ENCODE measurements around the gene TBC1D5.

The TBC1D5 gene

DNA sequence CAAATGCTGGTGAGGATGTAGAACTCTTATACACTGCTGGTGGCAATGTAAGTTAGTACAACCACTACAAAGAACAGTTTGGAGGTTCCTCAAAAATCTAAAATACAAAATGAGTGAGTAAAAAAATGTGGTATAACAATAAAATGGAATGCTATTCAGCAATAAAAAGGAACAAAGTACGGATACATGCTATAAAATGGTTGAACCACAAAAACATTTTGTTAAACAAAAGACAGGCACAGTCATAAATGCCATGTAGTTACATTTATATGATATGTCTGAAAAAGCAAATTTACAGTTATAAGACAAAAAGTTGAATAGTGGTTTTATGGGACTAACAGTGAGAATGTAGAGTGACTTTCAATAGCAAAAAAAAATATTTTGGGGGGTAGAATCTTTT is 285.8 kb downstream of the TBC1D5 start:
- no peak overlapping the region for H3K4me3 ChIP-seq (ENCODE audit: low read depth, low read length)
- DNase-seq (ENCODE audit: low read depth), result no peak

DNA sequence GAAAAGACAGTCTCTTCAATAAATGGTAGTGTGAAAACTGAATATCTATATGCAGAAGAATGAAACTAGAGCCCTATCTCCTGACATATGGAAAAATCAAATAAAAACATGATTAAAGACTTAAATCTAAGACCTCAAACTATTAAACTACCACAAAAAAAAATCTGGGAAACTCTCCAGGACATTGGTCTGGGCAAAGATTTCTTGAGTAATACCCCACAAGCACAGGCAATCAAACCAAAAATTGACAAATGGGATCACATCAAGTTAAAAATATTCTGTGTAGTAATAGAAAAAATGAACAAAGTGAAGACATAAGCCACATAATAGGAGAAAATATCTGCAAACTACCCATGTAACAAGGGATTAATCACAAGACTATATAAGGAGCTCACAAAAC is 286.4 kb downstream of the TBC1D5 start:
- DNase-seq (ENCODE audit: low read depth), result no peak
- no peak overlapping the region for H3K4me3 ChIP-seq (ENCODE audit: low read depth, low read length)

DNA sequence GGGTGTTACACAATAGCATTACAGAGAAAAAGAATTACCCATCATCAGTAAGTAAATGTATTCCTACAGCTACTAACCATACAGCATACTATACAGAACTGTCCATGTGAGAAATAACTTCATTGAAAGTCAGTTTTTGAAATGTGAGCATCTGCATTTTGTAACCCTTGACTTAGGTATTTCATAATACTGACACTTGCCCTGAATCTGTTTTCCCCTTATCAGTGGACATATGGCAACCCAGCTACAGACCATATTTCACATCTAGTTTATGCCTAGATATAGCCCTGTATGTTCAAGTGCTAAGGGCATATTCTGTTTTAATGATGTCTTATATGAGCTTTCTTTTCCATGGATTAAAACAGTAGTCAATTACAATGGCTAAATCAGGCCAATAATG is 297.6 kb downstream of the TBC1D5 start:
- H3K4me3 ChIP-seq (ENCODE audit: low read depth, low read length), result no peak overlapping the region
- no peak for DNase-seq (ENCODE audit: low read depth)

DNA sequence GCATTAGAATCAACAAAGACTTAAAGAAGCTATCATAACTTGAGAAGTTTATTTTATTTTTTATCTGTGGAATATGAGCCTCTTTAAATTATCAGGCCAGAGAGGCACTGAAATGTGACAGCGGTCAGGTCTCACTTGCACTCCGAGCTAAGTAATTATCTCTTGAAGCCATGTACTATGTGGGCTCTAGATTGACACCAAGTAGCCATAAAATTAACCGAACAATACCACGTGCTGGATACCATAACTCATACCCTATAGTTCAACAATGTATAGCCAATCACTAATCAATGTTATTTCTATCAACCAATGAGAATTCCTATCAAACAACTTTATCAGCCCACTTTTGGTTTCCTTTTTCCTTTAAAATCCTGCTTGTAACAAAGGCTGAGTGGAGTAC is 299.3 kb downstream of the TBC1D5 start:
- H3K4me3 ChIP-seq (ENCODE audit: low read depth, low read length), result no peak overlapping the region

DNA sequence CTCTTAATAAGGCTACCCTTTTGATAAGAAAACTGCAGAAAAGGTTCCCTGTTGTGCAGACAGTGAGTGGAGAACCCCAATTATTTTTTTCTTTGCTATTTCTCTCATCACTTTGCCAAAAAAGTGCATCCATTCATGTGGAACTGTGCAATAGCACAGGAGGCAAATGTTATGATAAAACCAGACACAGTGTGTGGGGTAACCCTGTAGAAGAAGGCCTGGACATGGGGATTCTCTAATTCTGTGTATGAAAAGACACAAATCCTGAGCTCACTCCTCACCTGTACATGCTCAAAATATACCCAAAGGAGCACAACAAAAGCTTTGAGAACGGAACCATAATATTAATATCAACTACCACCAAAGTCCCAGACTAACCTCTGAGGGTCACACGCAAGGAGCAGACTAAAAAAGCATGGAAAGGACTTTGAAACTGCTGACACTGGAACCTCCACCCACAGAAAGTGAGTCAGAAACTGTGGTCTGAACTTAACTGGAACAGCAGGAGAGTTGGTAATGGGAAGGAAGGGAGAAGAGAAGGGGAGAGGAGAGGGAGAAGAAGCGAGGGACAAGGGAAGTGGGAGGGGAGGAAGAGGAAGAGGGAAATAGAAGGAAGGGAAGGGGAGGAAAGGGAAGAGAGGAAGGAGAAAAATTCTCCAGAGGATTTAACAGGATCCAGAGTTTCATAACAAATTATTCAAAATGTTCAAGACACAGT is 299.9 kb downstream of the TBC1D5 start:
- H3K4me3 ChIP-seq (ENCODE audit: low read depth, low read length), result no peak overlapping the region
- no peak for DNase-seq (ENCODE audit: low read depth)

More for the DNA sequence above, 299.3 kb downstream of the TBC1D5 start:
- no peak for DNase-seq (ENCODE audit: low read depth)

DNA sequence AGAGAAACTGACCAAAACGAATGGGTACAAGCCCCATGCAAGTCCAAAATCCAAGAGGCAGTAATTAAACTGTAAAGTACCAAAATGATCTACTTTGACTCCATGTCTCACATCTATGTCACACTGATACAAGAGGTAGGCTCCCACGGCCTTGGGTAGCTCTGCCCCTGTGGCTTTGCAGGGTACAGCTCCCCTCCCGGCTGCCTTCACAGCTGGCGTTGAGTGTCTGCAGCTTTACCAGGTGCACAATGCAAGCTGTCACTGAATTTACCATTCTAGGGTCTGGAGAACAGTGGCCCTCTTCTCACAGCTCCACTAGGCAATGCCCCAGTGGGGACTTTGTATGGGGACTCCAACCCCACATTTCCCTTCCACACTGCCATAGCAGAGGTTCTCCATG is 308.6 kb downstream of the TBC1D5 start:
- DNase-seq (ENCODE audit: low read depth), result no peak
- no peak overlapping the region for H3K4me3 ChIP-seq (ENCODE audit: low read depth, low read length)

DNA sequence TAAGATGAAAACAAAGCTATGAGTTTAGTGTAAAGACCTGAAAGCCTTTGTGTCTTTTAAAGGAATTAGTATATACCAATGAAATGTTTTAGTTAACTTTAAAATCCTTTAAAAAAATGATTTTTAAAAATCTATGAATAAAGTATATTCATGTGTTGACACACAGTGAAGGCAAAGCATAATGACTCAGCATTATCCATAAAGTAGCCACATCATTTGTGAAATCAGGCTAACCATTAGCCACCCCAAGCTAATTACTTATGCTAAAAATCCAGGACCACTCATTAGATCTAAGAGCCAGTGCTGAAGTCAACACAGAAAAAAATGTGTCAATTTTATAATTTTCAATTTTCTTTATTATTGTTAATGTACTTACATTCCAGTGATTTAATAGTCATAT is 310.2 kb downstream of the TBC1D5 start:
- no peak for DNase-seq (ENCODE audit: low read depth)
- H3K4me3 ChIP-seq (ENCODE audit: low read depth, low read length), result no peak overlapping the region

DNA sequence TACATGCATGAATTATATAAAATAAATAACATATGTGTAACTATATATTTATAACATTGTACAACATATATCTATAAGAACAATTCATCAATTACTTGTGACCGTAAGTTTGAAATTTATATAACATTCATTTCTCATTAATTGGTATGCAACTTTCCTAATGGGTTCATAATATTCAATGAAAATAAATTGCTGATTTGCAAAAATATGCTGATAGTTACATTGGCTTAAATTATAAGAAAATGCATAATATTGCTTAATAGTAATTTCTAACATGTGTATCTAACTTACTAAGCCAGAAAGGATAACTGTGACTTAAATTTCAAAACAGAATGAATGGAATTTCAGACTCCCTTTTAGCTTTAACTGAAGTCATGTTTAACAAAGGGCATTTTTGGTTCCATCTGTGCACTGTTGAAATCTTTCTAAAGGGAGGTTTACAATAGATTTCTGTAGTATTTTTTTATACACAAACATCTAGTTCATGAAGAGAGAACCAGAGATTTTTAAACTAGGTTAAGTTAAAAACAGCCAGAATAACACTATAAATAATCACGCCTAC is 310.9 kb downstream of the TBC1D5 start:
- H3K4me3 ChIP-seq (ENCODE audit: low read depth, low read length), result no peak overlapping the region
- DNase-seq (ENCODE audit: low read depth), result no peak

DNA sequence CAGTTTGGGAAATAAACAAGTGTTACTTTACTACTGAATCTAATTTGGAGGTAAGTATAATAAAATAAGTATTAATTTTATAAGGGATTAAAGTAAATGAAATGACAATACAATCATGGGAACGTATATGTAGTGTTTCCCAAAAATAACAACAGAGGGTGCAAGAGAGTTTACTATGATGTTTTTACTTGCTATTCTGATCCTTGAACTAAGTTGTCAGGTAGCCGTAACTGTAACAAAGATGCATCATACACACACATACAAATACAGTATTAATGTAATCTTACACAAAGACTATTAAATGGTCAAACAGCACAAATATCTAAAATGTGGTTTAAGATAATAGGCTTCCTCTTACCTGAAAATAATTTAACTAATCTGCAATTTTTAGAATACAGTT is 311.4 kb downstream of the TBC1D5 start:
- no peak overlapping the region for H3K4me3 ChIP-seq (ENCODE audit: low read depth, low read length)
- DNase-seq (ENCODE audit: low read depth), result no peak

DNA sequence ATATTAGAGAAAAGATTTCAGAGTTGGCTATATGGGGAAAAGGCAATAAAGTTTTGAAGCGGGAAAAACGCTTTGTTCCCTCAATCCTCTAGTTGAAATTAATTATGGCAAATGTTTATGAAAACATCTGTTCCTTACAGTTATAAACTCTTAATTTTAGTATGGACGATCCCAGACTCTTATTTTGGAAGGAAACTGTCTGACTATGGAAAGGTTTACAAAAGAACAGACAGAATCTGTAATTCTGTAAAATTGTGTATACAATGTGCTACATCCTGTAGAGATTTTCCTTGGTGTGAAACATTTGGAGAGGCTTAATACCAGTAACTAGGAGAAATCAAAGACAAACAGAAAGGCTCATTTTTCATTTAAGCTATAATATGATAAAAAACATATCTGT is 311.8 kb downstream of the TBC1D5 start:
- no peak overlapping the region for H3K4me3 ChIP-seq (ENCODE audit: low read depth, low read length)

DNA sequence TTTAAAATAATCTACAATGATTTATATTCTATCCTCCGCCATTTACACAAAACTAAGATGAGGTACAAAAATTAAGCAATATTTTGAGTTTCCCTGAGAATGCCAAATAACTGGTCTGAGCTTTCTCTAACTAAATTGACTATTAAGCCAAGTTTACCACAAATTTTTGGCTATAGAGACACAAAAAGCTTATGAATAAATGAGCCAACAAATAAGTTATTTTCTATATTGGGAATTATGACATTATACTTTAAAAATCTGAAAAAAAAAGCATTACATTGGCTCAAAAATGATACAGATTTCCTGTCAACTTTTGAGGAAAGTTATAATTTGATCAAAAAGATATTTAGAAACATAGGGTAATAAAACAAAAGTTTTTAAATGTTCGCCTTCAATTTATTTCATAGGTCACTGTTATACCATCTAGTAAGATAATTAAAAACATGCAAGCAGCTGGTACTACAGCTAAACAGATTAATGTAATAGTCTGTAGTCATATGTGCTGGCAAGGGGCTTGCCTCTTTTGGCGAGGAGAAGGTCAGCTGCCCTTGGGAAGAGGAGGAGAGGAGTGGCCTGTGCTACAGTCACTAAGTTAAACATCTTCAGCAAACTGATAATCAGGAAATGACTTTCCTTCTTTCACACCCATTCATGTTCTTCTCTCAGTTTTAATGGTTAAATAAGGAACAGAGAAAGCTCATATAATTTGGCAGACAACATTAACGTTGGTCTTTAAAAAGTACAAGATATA is 318.5 kb downstream of the TBC1D5 start:
- H3K4me3 ChIP-seq (ENCODE audit: low read depth, low read length), result no peak overlapping the region
- DNase-seq (ENCODE audit: low read depth), result no peak

More for the DNA sequence above, 311.8 kb downstream of the TBC1D5 start:
- no peak for DNase-seq (ENCODE audit: low read depth)

DNA sequence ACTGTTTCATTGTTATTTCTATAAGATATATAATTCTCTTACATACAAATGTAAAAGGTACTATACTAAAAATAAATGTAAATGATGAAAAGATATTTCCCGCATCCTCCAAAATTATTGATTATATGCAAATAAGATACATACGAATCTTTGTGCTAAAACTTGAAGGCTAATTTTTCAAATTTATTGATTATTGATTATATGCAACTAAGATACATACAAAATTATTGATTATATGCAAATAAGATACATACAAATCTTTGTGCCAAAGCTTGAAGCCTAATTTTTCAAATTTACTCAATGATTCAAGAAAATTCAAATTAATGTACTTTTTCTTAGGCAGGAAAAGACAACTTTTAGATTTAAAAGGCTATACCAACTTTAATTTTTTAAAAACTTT is 319.8 kb downstream of the TBC1D5 start:
- no peak overlapping the region for H3K4me3 ChIP-seq (ENCODE audit: low read depth, low read length)
- no peak for DNase-seq (ENCODE audit: low read depth)

DNA sequence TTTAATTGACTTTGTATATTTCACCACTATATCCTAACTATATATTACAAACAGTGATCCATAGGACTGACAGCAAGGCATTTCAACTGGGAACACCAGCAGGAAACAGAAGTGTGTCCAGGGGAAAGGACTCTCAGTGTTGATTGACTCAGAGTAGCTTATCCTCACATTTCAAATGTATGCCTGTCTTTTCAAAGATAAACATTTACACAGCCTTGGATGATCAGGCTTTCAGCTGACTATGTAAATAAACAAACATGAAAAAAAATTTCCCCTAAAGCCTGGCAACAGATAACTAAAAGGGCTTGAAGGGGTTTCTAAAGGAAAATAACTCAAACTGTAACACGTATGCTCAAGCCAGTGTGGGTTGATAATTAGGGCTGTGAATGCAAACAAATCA is 321.8 kb downstream of the TBC1D5 start:
- H3K4me3 ChIP-seq (ENCODE audit: low read depth, low read length), result no peak overlapping the region
- DNase-seq (ENCODE audit: low read depth), result no peak

DNA sequence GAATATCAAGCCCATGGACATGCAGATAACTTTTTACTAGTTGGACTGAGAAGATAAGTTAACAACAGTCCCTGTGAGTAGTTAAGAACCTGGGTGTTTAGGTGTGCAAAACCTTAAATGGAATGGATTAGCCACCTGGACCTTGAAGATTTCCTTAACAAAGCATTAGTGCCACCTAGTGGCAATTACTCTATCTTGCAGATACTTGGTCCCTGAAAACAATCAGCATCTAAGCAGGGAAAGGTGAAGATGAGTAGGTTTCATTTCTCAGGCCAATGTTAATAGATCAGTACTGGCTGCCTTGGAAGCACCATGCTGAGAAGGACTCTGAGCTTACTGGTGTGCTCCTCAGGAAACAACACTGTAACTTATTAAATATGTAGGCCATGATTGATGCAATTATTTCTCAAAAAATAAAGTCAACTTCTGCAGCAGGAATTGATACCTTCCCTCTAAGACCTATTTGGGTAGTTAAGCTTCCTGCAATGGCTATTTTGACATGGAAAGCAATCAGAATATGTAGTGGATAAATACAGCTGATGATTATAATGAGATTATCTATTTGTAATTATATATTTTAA is 329.4 kb downstream of the TBC1D5 start:
- DNase-seq (ENCODE audit: low read depth), result peak; percentile 16
- no peak overlapping the region for H3K4me3 ChIP-seq (ENCODE audit: low read depth, low read length)

DNA sequence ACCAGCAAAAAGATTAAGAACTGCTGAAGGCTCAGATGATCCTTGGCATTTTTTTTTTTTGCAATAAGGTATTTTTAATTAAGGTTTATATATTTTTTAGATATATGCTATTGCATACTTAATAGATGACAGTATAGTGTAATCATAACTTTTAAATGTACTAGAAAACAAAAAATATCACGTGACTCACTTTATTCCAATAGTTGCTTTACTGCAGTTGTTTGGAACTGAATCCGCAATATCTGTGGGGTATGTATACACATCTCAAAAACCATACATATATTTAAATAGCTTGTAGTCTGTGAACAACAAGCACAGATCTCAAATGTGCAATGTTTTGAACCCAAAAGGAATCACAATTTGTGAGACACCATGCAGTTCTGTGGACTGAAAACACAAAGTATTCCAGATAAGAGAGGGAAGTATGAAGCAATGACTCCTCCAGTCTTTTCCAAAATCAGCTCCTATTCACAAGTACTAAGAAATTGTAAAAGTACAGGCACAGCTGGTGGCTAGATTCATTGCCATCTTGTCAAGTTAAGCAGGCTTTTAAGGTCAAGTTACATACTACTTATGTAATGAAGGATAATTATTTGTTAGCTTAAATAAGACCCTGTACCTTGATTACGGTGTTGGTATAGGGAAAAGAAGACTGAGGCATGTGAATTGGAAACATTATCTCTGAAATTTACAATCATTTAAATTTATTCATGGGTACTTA is 331.1 kb downstream of the TBC1D5 start:
- H3K4me3 ChIP-seq (ENCODE audit: low read depth, low read length), result no peak overlapping the region
- no peak for DNase-seq (ENCODE audit: low read depth)

DNA sequence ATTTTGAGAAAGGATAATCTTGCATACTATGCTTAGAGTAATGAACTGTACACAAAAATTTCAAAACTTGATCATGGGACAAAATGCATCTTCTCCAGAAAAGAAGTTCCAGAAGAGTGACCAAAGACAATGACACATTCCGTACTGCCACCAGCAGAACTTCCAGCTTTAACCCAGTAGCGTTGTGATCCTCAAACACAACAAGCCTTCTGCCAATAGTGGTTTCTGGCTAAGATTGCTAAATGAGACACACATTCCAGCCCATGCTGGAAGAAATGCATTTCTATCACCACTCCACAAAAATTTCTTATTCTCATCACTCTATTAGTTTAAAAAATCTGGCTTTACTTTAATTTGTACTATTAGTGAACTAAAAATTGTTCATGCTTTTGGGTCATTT is 334.9 kb downstream of the TBC1D5 start:
- no peak overlapping the region for H3K4me3 ChIP-seq (ENCODE audit: low read depth, low read length)
- no peak for DNase-seq (ENCODE audit: low read depth)

DNA sequence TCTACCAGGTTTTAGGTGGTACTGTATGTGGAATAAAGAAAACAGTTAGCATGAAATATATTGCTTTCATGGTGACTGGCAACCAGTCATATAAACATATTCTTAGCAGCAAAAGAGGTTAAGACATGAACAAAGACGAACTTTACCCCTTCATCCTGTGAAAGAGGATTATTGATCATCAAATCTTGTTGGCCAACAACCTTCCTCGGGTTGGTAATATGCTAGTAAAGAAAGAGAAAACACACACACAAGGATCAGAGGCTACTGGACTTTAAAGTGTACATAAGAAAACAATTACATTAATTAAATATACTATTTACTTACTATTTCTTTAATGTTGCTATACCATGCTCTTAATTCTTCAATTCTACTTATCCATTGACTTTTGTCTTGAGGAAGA is 337.9 kb downstream of the TBC1D5 start:
- no peak overlapping the region for H3K4me3 ChIP-seq (ENCODE audit: low read depth, low read length)
- DNase-seq (ENCODE audit: low read depth), result no peak

DNA sequence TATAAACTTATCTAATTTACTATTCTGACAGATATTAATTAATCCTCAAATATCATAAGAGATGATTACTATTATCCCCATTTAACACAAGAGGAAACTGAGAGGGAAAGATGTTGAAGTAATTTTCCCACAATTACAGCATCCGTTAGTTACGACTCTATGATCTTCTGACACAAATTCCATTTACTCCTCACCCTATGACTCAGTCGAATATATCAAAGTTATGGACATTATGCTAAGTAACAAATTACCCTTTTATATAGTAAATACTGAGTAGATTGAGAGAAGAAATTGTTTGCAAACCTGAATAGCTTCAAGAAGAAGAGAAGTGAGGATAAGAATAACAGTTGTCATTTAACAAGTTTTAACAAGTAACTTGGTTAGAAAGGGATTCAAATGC is 340.0 kb downstream of the TBC1D5 start:
- DNase-seq (ENCODE audit: low read depth), result no peak
- no peak overlapping the region for H3K4me3 ChIP-seq (ENCODE audit: low read depth, low read length)

DNA sequence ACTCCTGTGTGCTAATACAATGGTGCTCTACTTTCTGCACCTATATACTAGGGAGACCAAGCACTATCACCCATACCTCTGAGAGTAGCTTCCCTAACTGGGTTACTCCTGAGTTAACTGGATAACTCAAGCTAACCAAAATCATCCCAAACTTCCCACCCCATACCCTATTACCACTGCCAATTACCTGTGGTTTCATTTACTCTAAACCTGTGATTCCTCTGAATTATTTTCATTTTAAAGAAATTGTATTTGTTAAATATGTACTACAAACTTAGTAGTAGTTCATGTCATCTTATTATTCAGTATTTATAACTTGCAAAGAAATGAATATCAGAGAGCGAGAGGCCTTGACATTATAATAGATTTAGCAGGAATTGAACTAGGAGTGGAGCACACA is 340.5 kb downstream of the TBC1D5 start:
- no peak for DNase-seq (ENCODE audit: low read depth)
- no peak overlapping the region for H3K4me3 ChIP-seq (ENCODE audit: low read depth, low read length)

DNA sequence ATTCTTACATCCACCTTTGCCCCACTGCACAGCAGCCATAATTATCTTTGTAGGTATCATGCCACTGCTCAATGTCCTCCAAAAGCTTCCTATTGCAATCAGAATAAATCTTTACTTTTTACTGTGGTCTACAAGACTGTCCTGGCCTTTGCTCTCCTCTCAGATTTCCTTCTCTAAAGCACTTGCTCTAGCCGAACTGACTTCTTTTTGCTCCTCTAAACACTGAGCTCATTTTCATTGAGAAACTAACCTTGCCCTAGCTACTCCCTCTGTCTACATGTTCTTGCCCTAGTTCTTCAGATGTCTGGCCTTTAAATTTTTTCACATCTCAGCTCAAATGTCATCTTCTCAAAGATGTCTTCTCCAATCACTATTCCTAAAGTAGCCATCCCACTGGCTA is 342.8 kb downstream of the TBC1D5 start:
- DNase-seq (ENCODE audit: low read depth), result no peak

More for the DNA sequence above, 342.8 kb downstream of the TBC1D5 start:
- no peak overlapping the region for H3K4me3 ChIP-seq (ENCODE audit: low read depth, low read length)
